Stimulated activated CD8-positive, alpha-beta memory T cell treated with anti-CD3 and anti-CD28 coated beads, Interleukin-7, amount 100 ng/mL, for 1 hour (primary cell): ENCODE results near the gene CSF2.
A peak's percentile ranks its signal among the peaks of the same experiment; 100 is the strongest.
"Not testable (repeated sequence)": the region's sequence is repeated elsewhere in the genome, so short reads cannot be mapped to it uniquely, and the experiment has no call there.

Experiments
- DNase-seq, 2 donors: peaks; one replicate each; pipeline ENCODE4 v3.0.0-alpha.2; 2020; ENCODE audit warnings: low read depth in 2 of 2

Gene CSF2

GRCh38 chr5:132087176-132087575, 13.6 kb downstream of the CSF2 start:
- no peak for DNase-seq

- DNase-seq, result no peak
These were observed 14.1 kb downstream of the CSF2 start for GRCh38 chr5:132087661-132088060.

GRCh38 chr5:132089363-132089762, 15.8 kb downstream of the CSF2 start:
- no peak for DNase-seq

GRCh38 chr5:132090107-132090506, 16.5 kb downstream of the CSF2 start:
- DNase-seq, result no peak

GRCh38 chr5:132093271-132093670, 19.7 kb downstream of the CSF2 start:
- no peak for DNase-seq

GRCh38 chr5:132094393-132095076, 20.9 kb downstream of the CSF2 start:
- no peak for DNase-seq

GRCh38 chr5:132095077-132095410, 21.5 kb downstream of the CSF2 start:
- DNase-seq, result no peak

- DNase-seq, result no peak
These were observed 21.9 kb downstream of the CSF2 start for GRCh38 chr5:132095424-132095972.

- no peak for DNase-seq
These were observed 23.3 kb downstream of the CSF2 start for GRCh38 chr5:132096904-132097303.

- no peak for DNase-seq
These were observed 24.6 kb downstream of the CSF2 start for GRCh38 chr5:132098151-132098594.

GRCh38 chr5:132098621-132099020, 25.0 kb downstream of the CSF2 start:
- no peak for DNase-seq

- peak in 1 of 2 donors; percentile 8 for DNase-seq
These were observed 25.6 kb downstream of the CSF2 start for GRCh38 chr5:132099076-132099748.

- DNase-seq, result no peak
These were observed 26.3 kb downstream of the CSF2 start for GRCh38 chr5:132099905-132100304.

GRCh38 chr5:132100672-132101261, 27.2 kb downstream of the CSF2 start:
- no peak for DNase-seq

GRCh38 chr5:132101385-132101880, 27.8 kb downstream of the CSF2 start:
- DNase-seq, result no peak

- peak in 1 of 2 donors; percentile 20 for DNase-seq
These were observed 28.6 kb downstream of the CSF2 start for GRCh38 chr5:132102101-132102701.

- no peak for DNase-seq
These were observed 29.3 kb downstream of the CSF2 start for GRCh38 chr5:132102944-132103331.

- DNase-seq, result peak; percentile 37 to 39
These were observed 29.9 kb downstream of the CSF2 start for GRCh38 chr5:132103332-132103951.

- DNase-seq, result no peak
These were observed 30.4 kb downstream of the CSF2 start for GRCh38 chr5:132103969-132104391.

GRCh38 chr5:132104556-132104955, 31.0 kb downstream of the CSF2 start:
- no peak for DNase-seq

GRCh38 chr5:132105688-132106087, 32.1 kb downstream of the CSF2 start:
- DNase-seq, result no peak

- not testable (repeated sequence) for DNase-seq
These were observed 34.9 kb downstream of the CSF2 start for GRCh38 chr5:132108495-132108894.
